ENCODE results near the gene RTP5.
A peak's percentile ranks its signal among the peaks of the same experiment; 100 is the strongest.

RTP5 gene

GRCh38 chr2:241860184-241861078 lies 9.1 kb upstream of the RTP5 start:
- no peak for DNase-seq (ENCODE audit: low read depth)
- TF ChIP-seq MYC (IDR thresholded peaks at IDR 0.05; ENCODE audit: low read depth, low read length) (no peak), POLR2A (IDR thresholded peaks at IDR 0.05; ENCODE audit: extremely low read depth, insufficient read length) (no peak), CTCF (IDR thresholded peaks at IDR 0.05; ENCODE audit: low read depth, low read length) (no peak), MAX (IDR thresholded peaks at IDR 0.05; ENCODE audit: low read depth, low read length) (no peak)
- no peak overlapping the region for H3K4me3 ChIP-seq (ENCODE audit: low read depth, low read length)

GRCh38 chr2:241861264-241861663 lies 8.3 kb upstream of the RTP5 start:
- no peak overlapping the region for H3K4me3 ChIP-seq (ENCODE audit: low read depth, low read length)
- no peak for DNase-seq (ENCODE audit: low read depth)
- TF ChIP-seq CTCF (IDR thresholded peaks at IDR 0.05; ENCODE audit: low read depth, low read length), result no peak
- no peak for TF ChIP-seq MYC (IDR thresholded peaks at IDR 0.05; ENCODE audit: low read depth, low read length)
- TF ChIP-seq MAX (IDR thresholded peaks at IDR 0.05; ENCODE audit: low read depth, low read length), result no peak
- no peak for TF ChIP-seq POLR2A (IDR thresholded peaks at IDR 0.05; ENCODE audit: extremely low read depth, insufficient read length)

- no peak for TF ChIP-seq MAX (IDR thresholded peaks at IDR 0.05; ENCODE audit: low read depth, low read length)
- TF ChIP-seq MYC (IDR thresholded peaks at IDR 0.05; ENCODE audit: low read depth, low read length), result no peak
- TF ChIP-seq POLR2A (IDR thresholded peaks at IDR 0.05; ENCODE audit: extremely low read depth, insufficient read length), result no peak
- TF ChIP-seq CTCF (IDR thresholded peaks at IDR 0.05; ENCODE audit: low read depth, low read length), result no peak
- DNase-seq (ENCODE audit: low read depth), result no peak
- H3K4me3 ChIP-seq (ENCODE audit: low read depth, low read length), result no peak overlapping the region
Measured at GRCh38 chr2:241862093-241862492, 7.4 kb upstream of the RTP5 start.

- TF ChIP-seq POLR2A (IDR thresholded peaks at IDR 0.05; ENCODE audit: extremely low read depth, insufficient read length) (no peak), MAX (IDR thresholded peaks at IDR 0.05; ENCODE audit: low read depth, low read length) (no peak), CTCF (IDR thresholded peaks at IDR 0.05; ENCODE audit: low read depth, low read length) (no peak), MYC (IDR thresholded peaks at IDR 0.05; ENCODE audit: low read depth, low read length) (no peak)
- H3K4me3 ChIP-seq (ENCODE audit: low read depth, low read length), result no peak overlapping the region
- no peak for DNase-seq (ENCODE audit: low read depth)
Measured at GRCh38 chr2:241862775-241863535, 6.6 kb upstream of the RTP5 start.

GRCh38 chr2:241863536-241863954 lies 6.0 kb upstream of the RTP5 start:
- H3K4me3 ChIP-seq (ENCODE audit: low read depth, low read length), result no peak overlapping the region
- DNase-seq (ENCODE audit: low read depth), result peak; percentile 57
- no peak for TF ChIP-seq CTCF (IDR thresholded peaks at IDR 0.05; ENCODE audit: low read depth, low read length)
- peak; percentile 24; the same call in 1 of the 2 replicates for TF ChIP-seq MYC (IDR thresholded peaks at IDR 0.05; ENCODE audit: low read depth, low read length)

Measured in NB4 (cell line).